Right ventricle myocardium inferior (tissue), 1 donor: ENCODE results near the gene AFG1L. TPM values are rescaled to one million over a fixed set of nuclear protein-coding genes. Genes with fewer than 3 reads are reported as not detected.

Experiments
- ATAC-seq: fragments of 200-7000 bp; cut with Tn5 transposase; one replicate; pipeline ENCODE4 v1.9.1; 2020; ENCODE audit warnings: mild to moderate bottlenecking, moderate library complexity
- DNase-seq: peaks from one replicate; pipeline ENCODE4 v3.0.0; 2021; ENCODE audit errors: missing footprints
- intact Hi-C: fragments of 100-400 bp; cut with DNase I; formaldehyde crosslinking; loops from one replicate; pipeline ENCODE4 v1.11.0; 2022
- total RNA-seq: library from RNA; stranded (reverse); fragmentation: NEBNext Ultra II Directional; extraction: Animal tissue kit (Norgen Biotek cat#: 25700); gene quantifications from one replicate; pipeline ENCODE4 v1.2.1, GENCODE V29; 2021
- donor health status: DM: no; HTN: yes; CAD: no; lungs with severe emphysema.

AFG1L gene
- total RNA-seq, 1 donor from 2014 or later, result 15.7 TPM

DNA sequence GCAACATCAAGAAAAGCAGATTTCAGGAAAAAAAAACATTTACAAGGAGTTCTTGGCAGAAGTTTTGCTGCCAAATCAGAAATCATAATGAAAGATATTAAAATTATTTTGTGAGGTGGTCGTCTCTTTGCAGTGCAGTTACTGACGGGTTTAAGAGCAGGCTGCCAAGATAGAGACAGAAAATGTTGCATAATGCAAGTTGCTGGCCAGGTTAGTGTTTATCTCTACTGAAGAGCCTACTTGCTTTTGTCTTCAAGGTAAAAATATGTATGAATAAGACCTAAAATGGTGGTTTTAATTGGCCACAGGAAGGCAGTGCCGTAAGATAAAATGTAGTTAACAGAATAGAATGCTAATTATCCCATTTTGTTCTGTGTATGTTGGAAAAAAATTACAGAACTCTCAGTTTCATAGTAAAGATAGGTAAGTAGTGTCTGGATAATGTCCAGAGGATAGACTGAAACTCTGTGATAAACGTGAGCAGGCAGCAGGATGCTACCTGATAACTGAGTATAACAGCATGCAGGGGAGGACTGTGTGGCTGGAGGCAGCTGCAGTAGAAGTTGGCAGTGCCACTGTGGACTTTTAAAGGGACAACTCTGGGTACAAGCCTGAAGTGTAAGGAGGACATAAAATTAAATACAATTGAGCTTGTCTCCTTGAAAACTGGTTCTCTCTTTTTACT lies 279.7 kb downstream of the AFG1L start:
- DNase-seq (no peak), ATAC-seq (peak; percentile 50)
- intact Hi-C loops, result no loop called here

Other genes starting within 250 kb of the AFG1L start
- 34.8 TPM for gene OSTM1, start 220.3 kb upstream of the AFG1L start, total RNA-seq
- gene NR2E1, start 129.0 kb upstream of the AFG1L start, total RNA-seq, result not detected
- gene SNX3, start 34.0 kb upstream of the AFG1L start, total RNA-seq, result 274 TPM